Tibial artery (tissue), 4 donors: ENCODE results near the gene NFATC1.
"Not testable (repeated sequence)": the region's sequence is repeated elsewhere in the genome, so short reads cannot be mapped to it uniquely, and the experiment has no call there.

ENCODE experiments used
- DNase-seq, 2 donors: peaks; one replicate each; pipeline ENCODE4 v3.0.0-alpha.2; 2019
- H3K27ac ChIP-seq, 2 donors: fragments of 200-600 bp; sonication (generic) in 1 of 2; 1 replicate in 1 of 2; 2 replicates in 1 of 2; pipeline ENCODE4 v1.5.1; 2018 to 2019; ENCODE audit warnings: mild to moderate bottlenecking in 1 of 2
- H3K27me3 ChIP-seq, 2 donors: fragments of 200-600 bp; sonication (generic) in 1 of 2; one replicate each; pipeline versions ENCODE4 v1.5.1 to v1.6.0; 2016 to 2019
- H3K36me3 ChIP-seq, 3 donors: fragments of 200-600 bp; sonication (generic) in 2 of 3; one replicate each; pipeline ENCODE4 v1.5.1; 2016 to 2019; ENCODE audit warnings: mild to moderate bottlenecking in 2 of 3
- H3K4me1 ChIP-seq, 4 donors: fragments of 200-600 bp; sonication (generic) in 2 of 4; 1 replicate in 3 of 4; 2 replicates in 1 of 4; pipeline ENCODE4 v1.5.1; 2016 to 2019
- H3K4me3 ChIP-seq, 2 donors: fragments of 200-600 bp; sonication (generic) in 1 of 2; 1 replicate in 1 of 2; 2 replicates in 1 of 2; pipeline ENCODE4 v1.5.1; 2018 to 2019; ENCODE audit warnings: mild to moderate bottlenecking in 2 of 2
- H3K9me3 ChIP-seq, 3 donors: fragments of 200-600 bp; sonication (generic) in 1 of 3; one replicate each; pipeline ENCODE4 v1.5.1; 2016 to 2019
- CTCF ChIP-seq, 2 experiments: fragments of 200-600 bp in 1 of 2; fragments of 450-650 bp in 1 of 2; IDR thresholded peaks; one replicate each; pipeline ENCODE4 v1.5.1; 2017 to 2019; ENCODE audit warnings: antibody characterized with exemption in 2 of 2, mild to moderate bottlenecking in 1 of 2, moderate library complexity in 1 of 2
- intact Hi-C: fragments of 100-400 bp; cut with DNase I; formaldehyde crosslinking; loops from one replicate; pipeline ENCODE4 v1.15.0; 2023; ENCODE audit warnings: low total_unique reads

NFATC1 gene

GRCh38 chr18:79478484-79479115 is 82.9 kb downstream of the NFATC1 start:
- Histone ChIP-seq H3K27me3 (no peaks in the 10 kb centered on the region), H3K9me3 (no peaks in the 10 kb centered on the region), H3K4me3 (no peak overlapping the region), H3K4me1 (no peaks in the 10 kb centered on the region), H3K27ac (no peak overlapping the region), H3K36me3 (peaks cover 3 to 33% (median 16%) of the 10 kb centered on the region in 3 donors)
- intact Hi-C loops = no loop called here
- DNase-seq = peak in 1 of 2 donors; percentile 55
- TF ChIP-seq CTCF (IDR thresholded peaks at IDR 0.05) = no peak

- intact Hi-C loops = no loop called here
Observed at GRCh38 chr18:79479116-79479760, 83.5 kb downstream of the NFATC1 start.

DNA sequence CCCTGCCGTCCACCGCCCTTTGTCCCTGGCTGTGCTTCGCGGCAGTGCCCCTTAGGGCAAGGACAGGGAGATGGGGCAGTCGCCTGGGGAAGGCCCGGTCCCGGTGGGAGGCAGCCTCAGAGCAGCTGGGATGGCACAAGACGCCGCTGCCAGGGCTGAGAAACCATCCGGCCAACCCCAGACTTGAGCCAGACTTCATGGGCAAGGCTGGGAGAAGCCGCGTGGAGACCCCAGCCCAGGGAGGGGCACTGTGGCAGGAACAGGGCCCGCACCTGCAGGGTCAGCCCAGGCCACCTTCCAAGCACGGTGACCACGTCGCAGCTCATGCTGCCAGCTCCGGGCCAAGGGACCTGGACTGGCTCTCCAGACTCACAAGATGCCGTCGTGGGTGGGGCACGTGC is 84.0 kb downstream of the NFATC1 start:
- no peaks in the 10 kb centered on the region for H3K27me3 ChIP-seq
- peaks cover 3 to 33% (median 16%) of the 10 kb centered on the region in 3 donors for H3K36me3 ChIP-seq
- no peaks in the 10 kb centered on the region for H3K9me3 ChIP-seq
- peaks cover 0 to 3% (median 2%) of the 10 kb centered on the region in 4 donors for H3K4me1 ChIP-seq
- DNase-seq = peak in 1 of 2 donors; percentile 62
- no peak overlapping the region for H3K4me3 ChIP-seq
- no peak for TF ChIP-seq CTCF (IDR thresholded peaks at IDR 0.05)
- H3K27ac ChIP-seq = no peak overlapping the region
- intact Hi-C loops = no loop called here

More at GRCh38 chr18:79479116-79479760, 83.5 kb downstream of the NFATC1 start:
- Histone ChIP-seq H3K27ac (no peak overlapping the region), H3K4me3 (no peak overlapping the region), H3K27me3 (no peaks in the 10 kb centered on the region), H3K4me1 (no peaks in the 10 kb centered on the region), H3K9me3 (no peaks in the 10 kb centered on the region), H3K36me3 (peaks cover 3 to 33% (median 16%) of the 10 kb centered on the region in 3 donors)
- TF ChIP-seq CTCF (IDR thresholded peaks at IDR 0.05) = no peak
- DNase-seq = peak in 1 of 2 donors; percentile 43

GRCh38 chr18:79480171-79481045 is 84.7 kb downstream of the NFATC1 start:
- Histone ChIP-seq H3K27me3 (no peaks in the 10 kb centered on the region), H3K4me3 (no peak overlapping the region), H3K27ac (no peak overlapping the region), H3K9me3 (no peaks in the 10 kb centered on the region), H3K4me1 (peaks cover 0 to 10% (median 8%) of the 10 kb centered on the region in 4 donors), H3K36me3 (peaks cover 0 to 33% (median 14%) of the 10 kb centered on the region in 3 donors)
- DNase-seq = peak in 1 of 2 donors; percentile 58
- intact Hi-C loops = no loop called here
- no peak for TF ChIP-seq CTCF (IDR thresholded peaks at IDR 0.05)

GRCh38 chr18:79481046-79481790 is 85.5 kb downstream of the NFATC1 start:
- H3K36me3 ChIP-seq = peaks cover 0 to 33% (median 10%) of the 10 kb centered on the region in 3 donors
- H3K27me3 ChIP-seq = no peaks in the 10 kb centered on the region
- intact Hi-C loops = no loop called here
- no peak overlapping the region for H3K27ac ChIP-seq
- TF ChIP-seq CTCF (IDR thresholded peaks at IDR 0.05) = no peak
- DNase-seq = peak in 1 of 2 donors; percentile 51
- no peak overlapping the region for H3K4me3 ChIP-seq
- peaks cover 0 to 18% (median 15%) of the 10 kb centered on the region in 4 donors for H3K4me1 ChIP-seq
- no peaks in the 10 kb centered on the region for H3K9me3 ChIP-seq

- peaks cover 0 to 26% (median 19%) of the 10 kb centered on the region in 4 donors for H3K4me1 ChIP-seq
- H3K27ac ChIP-seq, intact Hi-C loops, H3K9me3 ChIP-seq, H3K27me3 ChIP-seq, H3K4me3 ChIP-seq: not testable (repeated sequence)
- peaks cover 12 to 41% (median 32%) of the 10 kb centered on the region in 3 donors for H3K36me3 ChIP-seq
- DNase-seq = peak in 1 of 2 donors; percentile 25
Observed at GRCh38 chr18:79483393-79483792, 87.7 kb downstream of the NFATC1 start.
